ACHN (cell line): ENCODE results near the gene TIMM50.

Experiments
- DNase-seq: peaks from one replicate; pipeline ENCODE4 v3.0.0-alpha.2; 2015
- in situ Hi-C: cut with HindIII; loops from 2 replicates; pipeline ENCODE4 v1.10.0; 2017; ENCODE audit warnings: low sequenced_read_pairs, low pct_ligation_motif_present, low pct_unique_long_range_greater_than_20kb

Gene TIMM50

DNA sequence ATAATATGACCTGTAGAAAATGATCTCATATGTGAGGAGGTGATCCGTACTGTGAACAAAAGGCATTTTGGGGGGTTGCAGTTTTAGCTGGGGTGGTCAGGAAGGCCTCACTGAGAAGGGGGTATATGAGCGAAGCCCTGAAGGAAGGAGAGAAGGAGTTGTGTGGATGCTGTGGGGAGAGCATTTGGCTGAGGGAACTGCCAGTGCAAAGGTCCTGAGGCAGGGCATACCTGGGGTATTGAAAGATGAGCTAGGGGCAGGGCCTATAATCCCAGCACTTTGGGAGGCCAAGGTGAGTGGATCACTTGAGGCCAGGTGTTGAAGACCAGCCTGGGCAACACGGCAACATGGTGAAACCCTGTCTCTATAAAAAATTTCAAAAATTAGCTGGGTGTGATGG lies 36.8 kb downstream of the TIMM50 start:
- in situ Hi-C loops = no loop called here
- no peak for DNase-seq

DNA sequence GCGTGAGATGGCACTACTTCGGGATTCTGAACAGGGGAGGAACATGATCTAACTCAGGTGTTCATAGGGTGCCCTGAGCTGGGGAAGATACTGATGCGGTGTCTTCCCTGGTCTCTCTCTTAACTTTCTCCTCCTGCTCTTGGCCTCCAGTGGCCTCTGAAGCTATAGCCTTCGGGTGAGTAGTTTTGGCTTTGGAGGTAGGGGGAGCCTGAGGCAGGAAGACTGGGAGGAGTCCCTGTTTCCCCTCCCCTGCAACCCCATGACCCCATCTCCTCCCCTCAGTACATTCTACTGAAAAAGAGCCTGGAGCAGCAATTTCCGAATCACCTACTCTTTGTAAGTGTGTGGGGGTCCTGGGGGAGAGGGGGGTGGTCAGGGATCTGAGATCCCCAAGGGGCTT lies 37.8 kb downstream of the TIMM50 start:
- no peak for DNase-seq
- in situ Hi-C loops = no loop called here

DNA sequence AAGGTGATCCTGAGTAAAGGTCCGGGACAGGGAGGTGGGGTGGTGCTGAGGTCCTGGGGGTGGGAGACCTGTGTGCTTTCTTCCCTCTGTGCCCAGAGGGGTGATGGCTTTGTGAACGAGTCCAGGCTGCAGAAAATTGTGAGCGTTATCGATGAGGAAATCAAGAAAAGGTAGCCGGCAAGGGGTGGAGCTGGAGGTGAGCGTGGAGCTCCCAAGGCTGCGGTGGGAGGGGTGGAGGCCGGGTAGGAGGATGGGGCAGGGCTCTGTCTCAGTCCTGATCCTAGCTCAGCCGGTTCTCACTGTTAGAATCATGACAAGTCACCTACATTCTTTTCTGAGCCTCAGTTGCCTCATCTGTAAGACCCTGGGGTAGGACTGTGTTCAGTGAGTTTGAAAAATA lies 38.3 kb downstream of the TIMM50 start:
- in situ Hi-C loops = no loop called here
- no peak for DNase-seq

DNA sequence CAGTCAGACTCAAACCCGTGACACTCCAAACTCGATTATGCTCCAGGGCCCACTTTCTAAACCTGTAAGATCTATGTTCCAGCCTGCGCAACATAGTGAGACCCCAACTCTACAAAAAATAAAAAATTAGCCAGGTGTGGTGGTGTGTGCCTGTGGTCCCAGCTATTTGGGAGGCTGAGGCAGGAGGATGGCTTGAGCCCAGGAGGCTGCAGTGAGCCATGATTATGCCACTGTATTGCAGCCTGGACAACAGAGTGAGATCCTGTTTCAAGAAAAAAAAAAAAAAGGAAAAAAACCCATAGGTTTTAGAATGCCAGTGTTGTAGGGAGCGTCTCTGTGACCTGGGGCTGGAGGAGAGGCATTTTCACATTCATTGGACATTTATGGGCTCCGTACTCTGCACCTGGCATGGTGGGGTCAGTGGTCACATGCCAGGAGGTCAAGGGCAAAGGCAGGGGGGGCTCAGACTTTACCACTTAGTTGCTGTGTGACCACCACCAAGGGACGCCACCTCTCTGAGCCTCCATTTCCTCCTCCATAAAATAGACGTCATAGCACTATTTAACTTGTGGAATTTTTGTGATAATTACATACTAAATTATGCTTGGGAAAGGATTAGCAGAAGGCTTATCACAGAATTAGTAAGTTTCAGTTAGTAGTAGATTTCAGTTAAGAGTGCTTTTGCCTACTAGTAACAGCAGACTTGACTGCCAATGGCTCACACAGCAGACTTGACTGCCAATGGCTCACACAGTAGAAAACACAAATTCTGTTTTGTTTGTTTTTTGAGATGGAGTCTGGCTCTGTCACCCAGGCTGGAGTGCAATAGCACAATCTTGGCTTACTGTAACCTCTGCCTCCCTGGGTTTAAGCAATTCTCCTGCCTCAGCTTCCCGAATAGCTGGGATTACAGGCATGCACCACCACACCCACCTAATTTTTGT lies 40.2 kb downstream of the TIMM50 start:
- DNase-seq = no peak
- in situ Hi-C loops = no loop called here

DNA sequence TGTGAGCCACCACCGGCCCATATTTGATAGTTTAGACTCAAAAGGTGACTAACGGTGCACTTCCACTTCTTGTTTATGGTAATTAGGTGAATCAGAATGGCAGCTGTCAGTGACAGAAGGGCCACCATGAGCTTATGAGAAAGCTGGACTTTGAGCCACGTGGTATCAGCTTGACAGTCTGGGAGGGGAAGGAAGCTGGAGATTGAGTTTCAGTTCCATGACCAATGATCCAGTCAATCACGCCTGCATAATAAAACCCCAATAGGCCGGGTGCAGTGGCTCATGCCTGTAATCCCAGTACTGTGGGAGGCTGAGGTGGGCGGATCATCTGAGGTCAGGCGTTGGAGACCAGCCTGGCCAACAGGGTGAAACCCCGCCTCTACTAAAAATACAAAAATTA lies 43.9 kb downstream of the TIMM50 start:
- no peak for DNase-seq
- in situ Hi-C loops = no loop called here

DNA sequence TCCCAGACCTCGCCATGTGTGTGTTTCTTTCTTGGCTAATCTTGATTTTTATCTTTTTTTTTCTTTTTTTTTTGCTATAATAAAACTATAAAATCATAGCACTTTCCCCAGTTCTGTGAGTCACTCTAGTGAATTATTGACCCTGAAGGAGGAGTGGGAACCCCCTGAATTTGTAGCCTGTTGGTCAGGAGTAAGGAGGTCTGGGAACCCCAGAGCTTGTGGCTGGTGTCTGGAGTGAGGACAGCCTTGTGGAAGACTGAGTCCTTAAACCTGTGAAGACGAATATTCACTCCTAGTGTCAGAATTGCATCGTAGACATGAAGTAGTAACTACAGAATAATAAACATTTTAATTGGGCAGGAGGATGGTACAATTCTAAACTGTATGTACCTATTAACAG lies 44.6 kb downstream of the TIMM50 start:
- DNase-seq = no peak
- in situ Hi-C loops = no loop called here

DNA sequence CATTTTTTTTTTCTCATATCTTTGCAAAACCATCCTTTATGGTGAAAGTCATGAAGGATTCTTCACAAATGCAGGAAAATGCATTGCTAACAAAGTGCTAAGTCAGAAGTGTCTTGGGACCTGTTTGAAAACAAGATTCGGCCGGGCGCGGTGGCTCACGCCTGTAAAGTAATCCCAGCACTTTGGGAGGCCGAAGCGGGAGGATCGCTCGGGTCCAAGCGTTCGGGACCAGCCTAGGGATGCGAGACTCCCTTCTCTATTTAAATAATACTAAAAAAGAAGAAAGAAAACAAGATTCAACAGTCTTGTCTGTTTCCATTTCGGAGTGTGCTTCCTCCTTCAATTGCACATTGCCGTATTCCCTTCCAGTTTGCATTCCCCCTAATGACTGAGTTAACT lies 51.2 kb downstream of the TIMM50 start:
- no peak for DNase-seq
- in situ Hi-C loops = no loop called here

DNA sequence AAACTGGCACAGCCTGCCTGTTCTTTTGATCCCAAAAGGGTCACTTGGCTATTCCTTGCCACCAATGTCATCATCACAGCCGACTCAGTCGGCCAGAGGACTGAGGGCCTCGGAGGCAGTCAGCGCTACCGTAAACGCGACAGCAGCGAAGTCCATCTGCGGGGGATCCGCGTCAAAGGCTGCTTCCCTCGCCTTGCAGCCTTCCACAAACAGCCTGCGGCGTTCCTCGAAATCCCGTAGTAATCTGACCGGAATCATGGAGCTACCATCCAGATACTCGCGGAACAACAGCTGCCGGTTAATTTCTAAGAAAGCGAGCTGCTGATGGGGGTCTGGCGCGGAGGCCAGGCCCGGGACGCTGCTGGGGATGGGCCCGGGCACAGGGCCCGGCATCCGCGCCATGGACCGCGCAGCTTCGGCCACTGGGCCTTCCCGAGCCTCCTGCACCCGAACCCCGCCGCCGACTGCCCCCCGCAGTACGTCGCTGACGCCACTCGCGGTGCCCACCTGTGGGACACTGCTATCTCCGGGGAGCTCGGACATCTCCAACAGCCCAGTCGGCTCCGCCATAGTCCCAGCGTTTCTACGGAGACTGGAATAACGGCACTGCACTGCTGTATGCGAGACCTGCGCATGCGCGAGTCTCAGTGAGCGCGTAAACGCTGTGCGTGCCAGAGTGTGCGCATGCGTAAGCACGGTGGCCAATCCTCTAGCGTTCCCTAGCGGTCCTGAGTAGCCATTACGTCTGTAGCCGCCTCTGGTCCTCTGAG lies 51.8 kb downstream of the TIMM50 start, which contains the start of gene EID2B:
EID2B (minus strand) TSS at position 620 of the 770 bp plus-strand sequence; CDS start at position 570, 50 bp downstream.
- DNase-seq = peak; percentile 92
- in situ Hi-C loops = no loop called here

DNA sequence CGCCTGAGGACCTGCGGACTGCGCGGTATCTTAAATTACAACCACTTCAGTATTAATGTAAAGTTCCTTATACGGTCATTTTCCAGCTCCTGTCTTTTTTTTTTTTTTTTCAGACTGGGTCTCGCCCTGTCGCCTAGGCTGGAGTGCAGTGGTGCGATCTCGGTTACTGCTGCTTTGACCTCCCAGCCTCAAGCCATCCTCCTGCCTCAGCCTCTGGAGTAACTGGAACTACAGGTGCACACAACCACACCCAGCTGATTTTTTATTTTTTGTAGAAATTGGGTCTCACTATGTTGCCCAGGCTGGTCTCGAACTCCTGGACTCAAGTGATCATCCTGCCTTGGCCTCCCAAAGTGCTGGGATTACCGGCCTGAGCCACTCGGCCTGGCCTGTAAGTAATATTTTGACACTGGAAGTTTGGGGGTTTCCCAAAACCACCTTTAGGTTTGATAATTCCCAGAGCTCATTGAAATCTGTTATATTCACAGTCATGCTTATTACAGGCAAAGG lies 52.4 kb downstream of the TIMM50 start:
- in situ Hi-C loops = no loop called here

DNA sequence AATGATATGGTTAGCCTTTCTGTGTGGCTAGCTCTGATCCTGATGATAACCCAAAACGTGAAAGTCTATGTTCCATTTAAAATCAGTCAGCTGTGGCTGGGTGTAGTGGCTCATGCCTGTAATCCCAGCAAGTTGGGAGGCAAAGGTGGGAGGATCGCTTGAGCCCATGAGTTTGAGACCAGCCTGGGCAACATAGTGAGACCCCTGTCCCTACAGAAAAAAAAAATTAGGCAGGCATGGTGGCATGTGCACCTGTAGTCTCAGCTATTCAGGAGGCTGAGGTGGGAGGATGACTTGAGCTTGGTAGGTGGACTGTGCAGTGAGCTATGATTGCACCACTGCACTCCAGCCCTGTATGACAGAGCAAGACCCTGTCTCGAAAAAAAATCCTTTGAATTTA lies 53.2 kb downstream of the TIMM50 start:
- no peak for DNase-seq
- in situ Hi-C loops = no loop called here

More for the DNA sequence above, 52.4 kb downstream of the TIMM50 start:
- DNase-seq = no peak

DNA sequence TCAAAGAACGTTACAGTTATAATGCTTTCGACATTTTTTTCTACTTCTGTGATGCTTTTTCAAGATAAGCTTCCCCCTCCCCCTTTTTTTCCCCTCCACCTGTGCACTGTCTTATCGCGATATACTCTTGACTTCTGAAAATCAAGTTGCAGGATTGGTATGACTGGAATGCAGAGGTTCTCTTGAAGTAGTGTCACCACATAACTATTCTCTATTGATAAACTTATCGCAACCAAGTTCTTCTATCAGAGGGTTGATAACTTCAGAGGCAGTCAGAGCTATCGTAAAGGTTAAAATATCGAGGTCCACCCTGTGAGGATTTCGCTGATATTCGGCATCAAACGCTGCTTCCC lies 58.5 kb downstream of the TIMM50 start:
- DNase-seq = peak; percentile 80
- in situ Hi-C loops = no loop called here

DNA sequence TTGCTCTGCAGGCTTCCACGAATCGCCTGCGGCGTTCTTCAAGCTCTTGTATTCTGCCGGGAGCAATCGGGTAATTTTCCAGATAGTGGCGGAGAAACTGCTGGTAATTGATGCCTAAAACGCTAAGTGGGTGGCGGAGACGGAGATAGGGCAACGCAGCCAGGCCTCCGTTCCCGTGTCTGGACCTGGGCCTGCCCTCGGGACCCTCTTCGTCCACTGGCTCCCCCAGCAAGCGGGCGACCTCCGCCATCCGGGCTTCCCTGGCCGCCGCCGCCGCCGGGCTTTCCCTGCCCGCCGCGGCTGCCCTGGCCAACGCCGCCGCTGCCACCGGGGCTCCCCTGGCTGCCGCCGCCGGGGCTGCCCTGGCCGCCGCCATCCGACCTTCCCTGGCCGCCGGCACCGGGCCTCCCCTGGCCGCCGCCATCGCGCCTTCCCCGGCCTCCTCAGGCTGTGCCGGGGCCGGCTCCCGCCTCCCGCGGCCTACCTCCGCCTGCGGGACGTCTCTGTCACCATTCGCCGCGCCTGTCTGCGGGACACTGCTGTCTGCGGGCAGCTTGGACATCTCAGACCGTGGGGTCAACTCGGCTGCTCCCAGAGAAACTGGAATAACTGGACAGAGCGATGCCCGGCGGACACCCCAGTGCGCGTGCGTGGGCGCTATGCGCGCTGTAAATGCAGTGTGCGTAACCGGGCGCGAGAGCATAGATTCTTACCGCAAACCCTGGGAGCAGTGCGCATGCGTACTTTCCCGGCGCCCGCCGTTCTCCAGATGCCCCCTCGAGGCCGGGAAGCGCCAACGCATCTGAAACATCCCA lies 59.1 kb downstream of the TIMM50 start, which contains the start of gene EID2:
EID2 (minus strand) TSS at position 644 of the 815 bp plus-strand sequence; CDS start at position 562, 82 bp downstream.
- peak; percentile 88 for DNase-seq
- in situ Hi-C loops = no loop called here

DNA sequence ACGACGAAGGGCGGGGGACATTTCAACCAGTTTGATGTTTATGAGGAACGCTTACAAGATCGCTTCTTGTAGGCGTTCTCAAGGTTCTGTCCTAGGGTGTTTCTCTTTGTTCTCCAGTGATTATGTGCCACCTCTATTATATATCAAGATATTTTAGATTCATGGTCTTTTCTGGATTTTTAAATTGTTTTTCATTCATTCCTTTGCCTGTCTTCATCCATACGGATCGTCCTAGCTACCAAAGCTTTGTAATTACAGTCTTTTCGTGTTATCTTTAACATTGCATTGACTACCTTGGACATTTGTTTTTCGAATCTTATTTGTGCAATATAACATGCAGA lies 59.7 kb downstream of the TIMM50 start:
- DNase-seq = no peak
- in situ Hi-C loops = no loop called here
